ENCODE data around the gene MGAT1. TPM values are rescaled to one million over a fixed set of nuclear protein-coding genes. Genes with fewer than 3 reads are reported as not detected.

The MGAT1 gene
- total RNA-seq, 1 experiment from 2014 or later = 72.7 TPM

DNA sequence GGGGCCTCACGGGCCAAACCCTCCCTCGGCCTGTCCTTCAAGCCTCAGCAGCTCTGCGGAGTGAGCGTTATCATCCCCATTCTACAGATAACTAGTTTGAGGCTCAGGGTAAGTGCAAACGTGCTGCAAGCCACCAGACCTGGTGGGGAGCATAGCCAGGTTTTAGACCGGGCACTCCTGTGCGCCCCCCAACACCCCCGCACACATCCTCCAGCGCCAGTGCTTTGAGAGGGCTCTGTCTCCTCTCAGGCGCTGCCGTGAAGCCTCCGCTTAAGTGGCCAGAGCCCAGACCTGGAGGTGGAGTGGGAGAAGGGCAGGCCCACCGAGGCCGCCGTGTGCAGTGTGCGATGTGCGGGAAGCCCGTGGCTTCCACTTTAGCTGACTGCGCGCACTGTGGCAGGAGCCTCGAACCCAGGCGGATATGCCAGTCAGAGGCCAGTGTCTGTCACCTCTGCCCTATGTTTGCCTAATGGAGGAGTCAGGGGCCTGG, 1.6 kb upstream of the MGAT1 start:
- Histone ChIP-seq H2BK12ac (ENCODE audit: insufficient read length, low read depth, low read length) (no peak overlapping the region), H3K18ac (ENCODE audit: insufficient read length, low read depth, low read length) (no peak overlapping the region), H2BK15ac (ENCODE audit: low read depth, low read length) (no peak overlapping the region), H2BK20ac (ENCODE audit: low read depth, low read length, poor library complexity, severe bottlenecking) (no peak overlapping the region), H2AFZ (ENCODE audit: low read length) (no peak overlapping the region), H4K91ac (ENCODE audit: insufficient read length, low read depth, low read length) (no peak overlapping the region), H4K5ac (ENCODE audit: insufficient read length, low read depth, low read length) (no peak overlapping the region), H2BK120ac (ENCODE audit: low read depth, low read length, poor library complexity, severe bottlenecking) (no peak overlapping the region), H3K27ac (ENCODE audit: insufficient read length, low read depth, low read length) (no peak overlapping the region), H4K20me1 (ENCODE audit: control insufficient read depth, insufficient read depth, insufficient read length) (no peaks in the 10 kb centered on the region), H3K79me1 (ENCODE audit: insufficient read depth, low read depth, low read length, poor library complexity, severe bottlenecking) (peaks cover 6% of the 10 kb centered on the region), H3K14ac (ENCODE audit: insufficient read depth, low read length) (no peak overlapping the region), H3K23me2 (ENCODE audit: insufficient read length, low read depth, low read length, poor library complexity, severe bottlenecking) (no peaks in the 10 kb centered on the region), H3K4me1 (ENCODE audit: insufficient read depth, low read length) (peaks cover 15% of the 10 kb centered on the region), H3T11ph (ENCODE audit: low read length) (no peak overlapping the region), H3K9me3 (ENCODE audit: control insufficient read depth, low read depth, low read length) (no peaks in the 10 kb centered on the region), H4K8ac (replicated peaks; ENCODE audit: insufficient read length, low read depth, low read length) (no peak overlapping the region), H3K56ac (ENCODE audit: insufficient read length, low read depth, low read length) (no peak overlapping the region), H2BK5ac (ENCODE audit: insufficient read length, low read length) (no peak overlapping the region), H3K79me2 (ENCODE audit: insufficient read depth, low read length) (peaks cover 25% of the 10 kb centered on the region; the same call in 1 of the 2 replicates), H3K4ac (ENCODE audit: low read depth, low read length) (no peak overlapping the region), H3K9ac (ENCODE audit: extremely low read depth, insufficient read length, low read length) (no peak overlapping the region), H2AK5ac (ENCODE audit: insufficient read length, low read length) (no peak overlapping the region), H3K4me2 (ENCODE audit: insufficient read depth, insufficient read length, low read length) (no peak overlapping the region), H3K23ac (ENCODE audit: insufficient read length, low read depth, low read length) (no peak overlapping the region), H3K27me3 (ENCODE audit: insufficient read depth, low read length) (no peaks in the 10 kb centered on the region)
- Mint-ChIP-seq H3K27me3 (ENCODE audit: low read depth) (no peaks in the 10 kb centered on the region), H3K36me3 (ENCODE audit: insufficient read depth in 1 of 3, low read depth in 3 of 3) (peaks cover 4 to 43% (median 26%) of the 10 kb centered on the region in 3 experiments), H3K4me1 (peaks cover 63 to 68% of the 10 kb centered on the region in 2 experiments), H3K9me3 (no peaks in the 10 kb centered on the region), H3K4me3 (peak overlapping the region in 1 of 2 experiments; percentile 22; a peak in 1 of 5 replicates), H3K27ac (no peak overlapping the region)
- no CpG with 5 or more reads among the region's 22 CpGs for WGBS (ENCODE audit: extremely low coverage, insufficient read length, low lambda C conversion rate)
- DNase-seq = no peak
- TF ChIP-seq, protein P1, sequence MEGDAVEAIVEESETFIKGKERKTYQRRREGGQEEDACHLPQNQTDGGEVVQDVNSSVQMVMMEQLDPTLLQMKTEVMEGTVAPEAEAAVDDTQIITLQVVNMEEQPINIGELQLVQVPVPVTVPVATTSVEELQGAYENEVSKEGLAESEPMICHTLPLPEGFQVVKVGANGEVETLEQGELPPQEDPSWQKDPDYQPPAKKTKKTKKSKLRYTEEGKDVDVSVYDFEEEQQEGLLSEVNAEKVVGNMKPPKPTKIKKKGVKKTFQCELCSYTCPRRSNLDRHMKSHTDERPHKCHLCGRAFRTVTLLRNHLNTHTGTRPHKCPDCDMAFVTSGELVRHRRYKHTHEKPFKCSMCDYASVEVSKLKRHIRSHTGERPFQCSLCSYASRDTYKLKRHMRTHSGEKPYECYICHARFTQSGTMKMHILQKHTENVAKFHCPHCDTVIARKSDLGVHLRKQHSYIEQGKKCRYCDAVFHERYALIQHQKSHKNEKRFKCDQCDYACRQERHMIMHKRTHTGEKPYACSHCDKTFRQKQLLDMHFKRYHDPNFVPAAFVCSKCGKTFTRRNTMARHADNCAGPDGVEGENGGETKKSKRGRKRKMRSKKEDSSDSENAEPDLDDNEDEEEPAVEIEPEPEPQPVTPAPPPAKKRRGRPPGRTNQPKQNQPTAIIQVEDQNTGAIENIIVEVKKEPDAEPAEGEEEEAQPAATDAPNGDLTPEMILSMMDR (conservative IDR thresholded peaks at IDR 0.05) = no peak
